Kidney (tissue), 14 donors: Measurements from ENCODE around the gene ATP7A. TPM values are rescaled to one million over a fixed set of nuclear protein-coding genes. Genes with fewer than 3 reads are reported as not detected.
"Not testable (repeated sequence)": the region's sequence is repeated elsewhere in the genome, so short reads cannot be mapped to it uniquely, and the experiment has no call there.

Experiments used
- DNase-seq, 5 donors: peaks; one replicate each; pipeline ENCODE4 v3.0.0-alpha.2; 2013 to 2020
- FAIRE-seq: peaks from 2 replicates; lab custom pipeline; 2012; peaks lifted over from hg19 to GRCh38; lab: Jason Lieb, UNC
- H3K27ac ChIP-seq, 2 donors: one replicate each; pipeline ENCODE4 v1.7.0; 2013; ENCODE audit warnings: low read depth in 2 of 2, low read length in 2 of 2, inconsistent platforms in 1 of 2
- H3K27me3 ChIP-seq: one replicate; pipeline ENCODE4 v1.7.1; 2013; ENCODE audit warnings: low read length, inconsistent platforms; ENCODE audit not compliant: control insufficient read depth, insufficient read depth
- H3K36me3 ChIP-seq, 3 donors: one replicate each; pipeline versions ENCODE4 v1.7.0 to v1.7.1; 2013; ENCODE audit warnings: low read length in 3 of 3, control low read depth in 1 of 3, inconsistent platforms in 1 of 3; ENCODE audit not compliant: insufficient read depth in 3 of 3, control insufficient read depth in 2 of 3
- H3K4me1 ChIP-seq, 3 donors: one replicate each; pipeline versions ENCODE4 v1.7.0 to v1.7.1; 2013; ENCODE audit warnings: low read length in 3 of 3, inconsistent platforms in 1 of 3, low read depth in 1 of 3; ENCODE audit not compliant: control insufficient read depth in 2 of 3, insufficient read depth in 2 of 3
- H3K4me3 ChIP-seq, 3 donors: one replicate each; pipeline versions ENCODE4 v1.7.0 to v1.8.1; 2013; ENCODE audit warnings: low read length in 3 of 3, control low read depth in 1 of 3, inconsistent platforms in 1 of 3
- H3K9ac ChIP-seq, 3 donors: one replicate each; pipeline versions ENCODE4 v1.7.0 to v1.7.1; 2013; ENCODE audit warnings: low read length in 3 of 3, control low read depth in 1 of 3, inconsistent platforms in 1 of 3
- H3K9me3 ChIP-seq, 3 donors: one replicate each; pipeline versions ENCODE4 v1.7.0 to v1.7.1; 2013; ENCODE audit warnings: low read length in 3 of 3, control low read depth in 1 of 3, inconsistent platforms in 1 of 3; ENCODE audit not compliant: control insufficient read depth in 2 of 3, insufficient read depth in 1 of 3
- CTCF ChIP-seq: IDR thresholded peaks from 3 replicates; pipeline ENCODE4 v1.5.1; 2012; ENCODE audit warnings: mild to moderate bottlenecking, moderate library complexity, borderline replicate concordance; ENCODE audit not compliant: insufficient read depth; ENCODE audit errors: extremely low read depth
- intact Hi-C: fragments of 100-400 bp; cut with DNase I; formaldehyde crosslinking; loops from one replicate; pipeline ENCODE4 v1.11.1; 2022
- polyA plus RNA-seq: library from polyadenylated mRNA; stranded (reverse); fragments of 350-450 nt; fragmentation: Illumina TruSeq; extraction: RNeasy Lipid Tissue Mini Kit (QIAGEN cat#74804); gene quantifications from one replicate; pipeline ENCODE4 v1.2.3, GENCODE V29; 2014; ENCODE audit warnings: low read depth, low replicate concordance; ENCODE audit not compliant: insufficient read depth
- total RNA-seq: library from RNA; stranded (reverse); fragmentation: NEBNext Ultra II Directional; extraction: Animal tissue kit (Norgen Biotek cat#: 25700); gene quantifications from one replicate; pipeline ENCODE4 v1.2.1, GENCODE V29; 2021
- donor health status: control.
- donor health status: control.
- donor health status: control.
- donor health status: control.
- donor health status: control.
- donor health status: DM: yes; HTN: yes; CAD: no.
- donor health status: Normal renal cell carcinoma (clear cell type).

Gene ATP7A
- total and polyA plus RNA-seq, 2 donors from 2014 or later = 1.9 to 11.9 TPM

- Histone ChIP-seq H3K4me3 (no peak overlapping the region), H3K9ac (no peak overlapping the region), H3K27ac (no peak overlapping the region), H3K4me1 (no peaks in the 10 kb centered on the region), H3K36me3 (no peaks in the 10 kb centered on the region), H3K9me3 (no peaks in the 10 kb centered on the region), H3K27me3 (no peaks in the 10 kb centered on the region)
- FAIRE-seq = peak; percentile 56
- DNase-seq = no peak
- intact Hi-C loops = no loop called here
- TF ChIP-seq CTCF = no peak
These were observed 26.8 kb downstream of the ATP7A start for GRCh38 chrX:77937291-77937690.

- Histone ChIP-seq H3K4me1 (no peaks in the 10 kb centered on the region), H3K9me3 (no peaks in the 10 kb centered on the region), H3K9ac (no peak overlapping the region), H3K36me3 (no peaks in the 10 kb centered on the region), H3K27me3 (no peaks in the 10 kb centered on the region), H3K27ac (no peak overlapping the region), H3K4me3 (no peak overlapping the region)
- TF ChIP-seq CTCF = no peak
- peak in 1 of 5 donors; percentile 3 for DNase-seq
- intact Hi-C loops = no loop called here
- FAIRE-seq = peak; percentile 84
These were observed 27.7 kb downstream of the ATP7A start for GRCh38 chrX:77938083-77938680.

GRCh38 chrX:77945031-77945430 lies 34.5 kb downstream of the ATP7A start:
- H3K4me1 ChIP-seq, intact Hi-C loops, H3K9me3 ChIP-seq, H3K9ac ChIP-seq, FAIRE-seq, H3K27ac ChIP-seq, H3K27me3 ChIP-seq, H3K4me3 ChIP-seq, H3K36me3 ChIP-seq, DNase-seq: not testable (repeated sequence)

- Histone ChIP-seq H3K4me3 (no peak overlapping the region), H3K27ac (no peak overlapping the region), H3K9ac (no peak overlapping the region), H3K9me3 (no peaks in the 10 kb centered on the region), H3K4me1 (no peaks in the 10 kb centered on the region), H3K27me3 (no peaks in the 10 kb centered on the region), H3K36me3 (no peaks in the 10 kb centered on the region)
- intact Hi-C loops = no loop called here
- FAIRE-seq (no peak), DNase-seq (no peak)
- TF ChIP-seq CTCF = no peak
These were observed 35.5 kb downstream of the ATP7A start for GRCh38 chrX:77945910-77946545.
